PC-3 (cell line): ENCODE results near the gene SLC35F3.

Experiments
- EZH2phosphoT487 ChIP-seq: fragments of 300-600 bp; sonication (generic); IDR thresholded peaks from 2 replicates; pipeline ENCODE4 v1.6.1; 2018; ENCODE audit warnings: mild to moderate bottlenecking, antibody characterized with exemption, low read length, borderline replicate concordance
- TF ChIP-seq, protein P1 (sequence below): fragments of 300-600 bp; sonication (generic); conservative IDR thresholded peaks from 2 replicates; pipeline ENCODE4 v1.5.1; 2017; ENCODE audit warnings: antibody characterized with exemption, low read depth, mild to moderate bottlenecking, low read length

DNA sequence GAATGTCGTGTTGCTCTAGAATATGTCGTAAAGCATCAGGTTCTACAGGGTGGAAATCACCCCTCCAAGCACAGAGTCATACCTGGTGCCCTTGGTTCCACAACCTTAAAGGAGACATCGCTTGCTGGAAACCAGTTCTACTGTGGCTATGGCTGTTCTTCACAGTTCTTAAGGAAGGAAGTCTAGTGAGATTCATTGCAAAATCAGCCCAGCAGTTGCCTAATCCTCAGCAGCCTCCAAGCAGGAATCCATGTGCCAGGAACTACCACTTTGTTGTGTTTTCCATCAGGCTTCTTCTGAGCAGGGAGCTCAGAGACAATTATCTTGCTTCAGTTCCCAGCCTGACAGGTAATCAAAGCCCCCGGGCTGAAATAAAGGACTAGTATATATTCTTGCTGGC is 45.0 kb upstream of the SLC35F3 start:
- TF ChIP-seq EZH2phosphoT487, result no peak
- TF ChIP-seq, protein P1, sequence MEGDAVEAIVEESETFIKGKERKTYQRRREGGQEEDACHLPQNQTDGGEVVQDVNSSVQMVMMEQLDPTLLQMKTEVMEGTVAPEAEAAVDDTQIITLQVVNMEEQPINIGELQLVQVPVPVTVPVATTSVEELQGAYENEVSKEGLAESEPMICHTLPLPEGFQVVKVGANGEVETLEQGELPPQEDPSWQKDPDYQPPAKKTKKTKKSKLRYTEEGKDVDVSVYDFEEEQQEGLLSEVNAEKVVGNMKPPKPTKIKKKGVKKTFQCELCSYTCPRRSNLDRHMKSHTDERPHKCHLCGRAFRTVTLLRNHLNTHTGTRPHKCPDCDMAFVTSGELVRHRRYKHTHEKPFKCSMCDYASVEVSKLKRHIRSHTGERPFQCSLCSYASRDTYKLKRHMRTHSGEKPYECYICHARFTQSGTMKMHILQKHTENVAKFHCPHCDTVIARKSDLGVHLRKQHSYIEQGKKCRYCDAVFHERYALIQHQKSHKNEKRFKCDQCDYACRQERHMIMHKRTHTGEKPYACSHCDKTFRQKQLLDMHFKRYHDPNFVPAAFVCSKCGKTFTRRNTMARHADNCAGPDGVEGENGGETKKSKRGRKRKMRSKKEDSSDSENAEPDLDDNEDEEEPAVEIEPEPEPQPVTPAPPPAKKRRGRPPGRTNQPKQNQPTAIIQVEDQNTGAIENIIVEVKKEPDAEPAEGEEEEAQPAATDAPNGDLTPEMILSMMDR, result no peak
